GM23338 (cell line): ENCODE results near the gene EXOSC1. TPM values are rescaled to one million over a fixed set of nuclear protein-coding genes. Genes with fewer than 3 reads are reported as not detected.

ENCODE experiments used
- ATAC-seq: fragments of 200-7000 bp; cut with Tn5 transposase; 3 replicates; pipeline ENCODE4 v1.9.1; 2020
- DNase-seq: peaks from one replicate; pipeline ENCODE4 v3.0.0-alpha.2; 2015; ENCODE audit warnings: low spot score
- H2AFZ ChIP-seq: fragments of 200-600 bp; sonication (generic); 2 replicates; pipeline ENCODE4 v1.8.0; 2016; ENCODE audit warnings: antibody characterized with exemption, mild to moderate bottlenecking, moderate library complexity
- H3F3A ChIP-seq: fragments of 200-600 bp; sonication (generic); replicated peaks from 2 replicates; pipeline ENCODE4 v1.8.0; 2017; ENCODE audit warnings: antibody characterized with exemption, mixed run types, low read depth
- H3K27ac ChIP-seq: fragments of 200-600 bp; sonication (generic); 2 replicates; pipeline ENCODE4 v1.6.1; 2016; ENCODE audit warnings: low read depth
- H3K27me3 ChIP-seq: fragments of 200-600 bp; sonication (generic); 2 replicates; pipeline ENCODE4 v1.8.0; 2016; ENCODE audit warnings: mild to moderate bottlenecking, mixed run types, moderate library complexity; ENCODE audit not compliant: insufficient read depth
- H3K36me3 ChIP-seq: fragments of 200-600 bp; sonication (generic); 2 replicates; pipeline ENCODE4 v1.8.0; 2016; ENCODE audit warnings: mild to moderate bottlenecking; ENCODE audit not compliant: insufficient read depth
- H3K4me1 ChIP-seq: fragments of 200-600 bp; sonication (generic); 2 replicates; pipeline ENCODE4 v1.8.0; 2016; ENCODE audit warnings: mild to moderate bottlenecking, moderate library complexity; ENCODE audit not compliant: insufficient read depth
- H3K4me2 ChIP-seq: fragments of 200-600 bp; sonication (generic); 2 replicates; pipeline ENCODE4 v1.7.1; 2017; ENCODE audit warnings: mixed run types
- H3K4me3 ChIP-seq: fragments of 200-600 bp; sonication (generic); 2 replicates; pipeline ENCODE4 v1.6.1; 2016; ENCODE audit warnings: mixed run types
- H3K79me2 ChIP-seq: fragments of 200-600 bp; sonication (generic); replicated peaks from 2 replicates; pipeline ENCODE4 v1.8.0; 2017; ENCODE audit warnings: mild to moderate bottlenecking; ENCODE audit not compliant: insufficient read depth
- H3K9me2 ChIP-seq: fragments of 200-600 bp; sonication (generic); 2 replicates; pipeline ENCODE4 v1.8.0; 2017; ENCODE audit not compliant: insufficient read depth
- H4K20me1 ChIP-seq: fragments of 200-600 bp; sonication (generic); replicated peaks from 2 replicates; pipeline ENCODE4 v1.8.0; 2017; ENCODE audit warnings: mild to moderate bottlenecking; ENCODE audit not compliant: insufficient read depth
- H3K27ac Mint-ChIP-seq: 2 replicates; pipeline ENCODE4 v1.8.0; 2020; ENCODE audit warnings: inconsistent platforms, mild to moderate bottlenecking, moderate library complexity, mixed read lengths
- H3K27me3 Mint-ChIP-seq: 3 replicates; pipeline ENCODE4 v1.8.0; 2022; ENCODE audit warnings: low read depth, mild to moderate bottlenecking, moderate library complexity, mixed read lengths, inconsistent platforms; ENCODE audit not compliant: insufficient read depth, poor library complexity
- H3K36me3 Mint-ChIP-seq: 3 replicates; pipeline ENCODE4 v1.8.0; 2021; ENCODE audit warnings: low read depth, mild to moderate bottlenecking, inconsistent platforms, moderate library complexity, mixed read lengths
- H3K4me1 Mint-ChIP-seq: 3 replicates; pipeline ENCODE4 v1.8.0; 2020; ENCODE audit warnings: mild to moderate bottlenecking, inconsistent platforms, mixed read lengths
- H3K4me3 Mint-ChIP-seq: 3 replicates; pipeline ENCODE4 v1.8.0; 2021; ENCODE audit warnings: moderate library complexity, mild to moderate bottlenecking, inconsistent platforms, mixed read lengths
- H3K9me3 Mint-ChIP-seq: 3 replicates; pipeline ENCODE4 v1.8.0; 2020; ENCODE audit warnings: moderate library complexity, mild to moderate bottlenecking, inconsistent platforms, mixed read lengths
- CREB1 ChIP-seq: fragments of 250-450 bp; sonication (Bioruptor Pico); IDR thresholded peaks from 2 replicates; pipeline ENCODE4 v1.5.0; 2020; ENCODE audit warnings: low read depth, mild to moderate bottlenecking, moderate library complexity
- EZH2 ChIP-seq: fragments of 200-600 bp; sonication (generic); IDR thresholded peaks from one replicate; pipeline ENCODE4 v1.8.0; 2017; ENCODE audit warnings: antibody characterized with exemption, mild to moderate bottlenecking, low read depth; ENCODE audit not compliant: unreplicated experiment
- EZH2phosphoT487 ChIP-seq: fragments of 200-600 bp; sonication (generic); IDR thresholded peaks from one replicate; pipeline ENCODE4 v1.8.1; 2018; ENCODE audit warnings: antibody characterized with exemption; ENCODE audit not compliant: unreplicated experiment
- JUNB ChIP-seq: IDR thresholded peaks from one replicate; pipeline ENCODE4 v1.6.1; 2016; ENCODE audit warnings: antibody characterized with exemption; ENCODE audit not compliant: unreplicated experiment
- NANOG ChIP-seq: IDR thresholded peaks from 2 replicates; pipeline ENCODE4 v1.6.1; 2016; ENCODE audit warnings: antibody characterized with exemption, borderline replicate concordance
- POLR2AphosphoS5 ChIP-seq: IDR thresholded peaks from 2 replicates; pipeline ENCODE4 v1.6.1; 2016; ENCODE audit warnings: antibody characterized with exemption, low read depth
- STAT1 ChIP-seq: IDR thresholded peaks from one replicate; pipeline ENCODE4 v1.6.1; 2016; ENCODE audit warnings: antibody characterized with exemption; ENCODE audit not compliant: unreplicated experiment
- ZNF114 ChIP-seq: fragments of 250-450 bp; sonication (Bioruptor Pico); IDR thresholded peaks from 2 replicates; pipeline ENCODE4 v1.5.0; 2020; ENCODE audit warnings: mild to moderate bottlenecking, moderate library complexity
- ZNF331 ChIP-seq: fragments of 250-450 bp; sonication (Bioruptor Pico); IDR thresholded peaks from 2 replicates; pipeline ENCODE4 v1.5.0; 2020; ENCODE audit warnings: low read depth, mild to moderate bottlenecking, moderate library complexity
- polyA plus RNA-seq: library from polyadenylated mRNA; unstranded; fragments of >200 nt; fragmentation: Nextera tagmentation; extraction: Ambion mirVana; gene quantifications from 2 replicates; pipeline ENCODE4 v1.2.1, GENCODE V29; 2016
- total RNA-seq: library from RNA; depleted of rRNA; stranded (reverse); fragments of >200 nt; shearing (Covaris generic); gene quantifications from 2 replicates; pipeline ENCODE4 v1.2.3, GENCODE V29; 2014
- TF ChIP-seq, protein P1 (sequence below): IDR thresholded peaks from 2 replicates; pipeline ENCODE4 v1.6.1; 2016; ENCODE audit warnings: antibody characterized with exemption
- TF ChIP-seq, protein P2 (sequence below), 2 experiments: fragments of 200-600 bp in 1 of 2; sonication (generic) in 1 of 2; conservative IDR thresholded peaks; 2 replicates each; pipeline versions ENCODE4 v1.5.1 to v1.6.1; 2016 to 2017; ENCODE audit warnings: antibody characterized with exemption in 2 of 2, low read depth in 2 of 2, mild to moderate bottlenecking in 2 of 2, moderate library complexity in 1 of 2
- TF ChIP-seq, protein P3 (sequence below): fragments of 250-450 bp; sonication (Bioruptor Pico); IDR thresholded peaks from 2 replicates; pipeline ENCODE4 v1.5.0; 2020; ENCODE audit warnings: mild to moderate bottlenecking, moderate library complexity
- TF ChIP-seq, protein P4 (sequence below): IDR thresholded peaks from one replicate; pipeline ENCODE4 v1.6.1; 2018; ENCODE audit warnings: antibody characterized with exemption; ENCODE audit not compliant: unreplicated experiment

Gene EXOSC1
- total and polyA plus RNA-seq, 2 experiments from 2014 or later = 63.6 to 131 TPM

DNA sequence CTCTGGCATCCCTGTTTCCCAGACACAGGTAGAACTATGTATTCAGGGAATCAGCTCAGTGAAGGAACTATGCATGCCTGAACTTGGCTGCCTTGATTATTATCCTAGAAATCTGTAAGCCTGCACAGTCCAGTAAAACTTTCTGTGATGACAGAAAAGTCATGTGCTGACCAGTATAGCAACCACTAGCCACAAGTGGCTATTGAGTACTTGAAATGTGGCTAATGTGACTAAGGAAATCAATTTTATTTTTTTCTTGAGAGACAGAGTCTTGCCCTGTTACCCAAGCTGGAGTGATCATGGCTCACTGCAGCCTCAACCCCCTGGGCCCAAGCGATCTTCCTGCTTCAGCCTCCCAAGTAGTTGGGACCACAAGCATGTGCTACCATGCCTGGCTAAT lies 3.5 kb downstream of the EXOSC1 start:
- no peaks in the 10 kb centered on the region for H3K27me3 ChIP-seq
- no peak for ATAC-seq
- H3K27ac ChIP-seq = no peak overlapping the region

More for the DNA sequence above, 3.5 kb downstream of the EXOSC1 start:
- H3K27me3 Mint-ChIP-seq = peaks cover 3% of the 10 kb centered on the region
- H3K9me3 Mint-ChIP-seq = no peaks in the 10 kb centered on the region
- peaks cover 10% of the 10 kb centered on the region; the same call in 2 of the 3 replicates for H3K4me1 Mint-ChIP-seq
- Histone ChIP-seq H3K4me1 (peaks cover 7% of the 10 kb centered on the region), H3K36me3 (peaks cover 33% of the 10 kb centered on the region), H3K9me2 (no peaks in the 10 kb centered on the region), H3K4me3 (no peak overlapping the region), H4K20me1 (peaks cover 5% of the 10 kb centered on the region), H3F3A (0 out of 2 replicates have a peak, but pooled peaks cover 3% of the 10 kb centered on the region), H3K4me2 (no peak overlapping the region), H3K79me2 (peaks cover 29% of the 10 kb centered on the region), H2AFZ (no peak overlapping the region)
- DNase-seq = no peak
- TF ChIP-seq POLR2AphosphoS5 (no peak), ZNF331 (CRISPR knock-in tag) (no peak), ZNF114 (CRISPR knock-in tag) (no peak), EZH2phosphoT487 (no peak), STAT1 (no peak), EZH2 (no peak), JUNB (no peak), NANOG (no peak), CREB1 (CRISPR knock-in tag) (no peak)
- TF ChIP-seq, protein P1, sequence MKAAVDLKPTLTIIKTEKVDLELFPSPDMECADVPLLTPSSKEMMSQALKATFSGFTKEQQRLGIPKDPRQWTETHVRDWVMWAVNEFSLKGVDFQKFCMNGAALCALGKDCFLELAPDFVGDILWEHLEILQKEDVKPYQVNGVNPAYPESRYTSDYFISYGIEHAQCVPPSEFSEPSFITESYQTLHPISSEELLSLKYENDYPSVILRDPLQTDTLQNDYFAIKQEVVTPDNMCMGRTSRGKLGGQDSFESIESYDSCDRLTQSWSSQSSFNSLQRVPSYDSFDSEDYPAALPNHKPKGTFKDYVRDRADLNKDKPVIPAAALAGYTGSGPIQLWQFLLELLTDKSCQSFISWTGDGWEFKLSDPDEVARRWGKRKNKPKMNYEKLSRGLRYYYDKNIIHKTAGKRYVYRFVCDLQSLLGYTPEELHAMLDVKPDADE = no peak
- TF ChIP-seq, protein P2, sequence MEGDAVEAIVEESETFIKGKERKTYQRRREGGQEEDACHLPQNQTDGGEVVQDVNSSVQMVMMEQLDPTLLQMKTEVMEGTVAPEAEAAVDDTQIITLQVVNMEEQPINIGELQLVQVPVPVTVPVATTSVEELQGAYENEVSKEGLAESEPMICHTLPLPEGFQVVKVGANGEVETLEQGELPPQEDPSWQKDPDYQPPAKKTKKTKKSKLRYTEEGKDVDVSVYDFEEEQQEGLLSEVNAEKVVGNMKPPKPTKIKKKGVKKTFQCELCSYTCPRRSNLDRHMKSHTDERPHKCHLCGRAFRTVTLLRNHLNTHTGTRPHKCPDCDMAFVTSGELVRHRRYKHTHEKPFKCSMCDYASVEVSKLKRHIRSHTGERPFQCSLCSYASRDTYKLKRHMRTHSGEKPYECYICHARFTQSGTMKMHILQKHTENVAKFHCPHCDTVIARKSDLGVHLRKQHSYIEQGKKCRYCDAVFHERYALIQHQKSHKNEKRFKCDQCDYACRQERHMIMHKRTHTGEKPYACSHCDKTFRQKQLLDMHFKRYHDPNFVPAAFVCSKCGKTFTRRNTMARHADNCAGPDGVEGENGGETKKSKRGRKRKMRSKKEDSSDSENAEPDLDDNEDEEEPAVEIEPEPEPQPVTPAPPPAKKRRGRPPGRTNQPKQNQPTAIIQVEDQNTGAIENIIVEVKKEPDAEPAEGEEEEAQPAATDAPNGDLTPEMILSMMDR (conservative IDR thresholded peaks at IDR 0.05; ENCODE audit: low read depth in 2 of 2) = no peak
- TF ChIP-seq, protein P3, sequence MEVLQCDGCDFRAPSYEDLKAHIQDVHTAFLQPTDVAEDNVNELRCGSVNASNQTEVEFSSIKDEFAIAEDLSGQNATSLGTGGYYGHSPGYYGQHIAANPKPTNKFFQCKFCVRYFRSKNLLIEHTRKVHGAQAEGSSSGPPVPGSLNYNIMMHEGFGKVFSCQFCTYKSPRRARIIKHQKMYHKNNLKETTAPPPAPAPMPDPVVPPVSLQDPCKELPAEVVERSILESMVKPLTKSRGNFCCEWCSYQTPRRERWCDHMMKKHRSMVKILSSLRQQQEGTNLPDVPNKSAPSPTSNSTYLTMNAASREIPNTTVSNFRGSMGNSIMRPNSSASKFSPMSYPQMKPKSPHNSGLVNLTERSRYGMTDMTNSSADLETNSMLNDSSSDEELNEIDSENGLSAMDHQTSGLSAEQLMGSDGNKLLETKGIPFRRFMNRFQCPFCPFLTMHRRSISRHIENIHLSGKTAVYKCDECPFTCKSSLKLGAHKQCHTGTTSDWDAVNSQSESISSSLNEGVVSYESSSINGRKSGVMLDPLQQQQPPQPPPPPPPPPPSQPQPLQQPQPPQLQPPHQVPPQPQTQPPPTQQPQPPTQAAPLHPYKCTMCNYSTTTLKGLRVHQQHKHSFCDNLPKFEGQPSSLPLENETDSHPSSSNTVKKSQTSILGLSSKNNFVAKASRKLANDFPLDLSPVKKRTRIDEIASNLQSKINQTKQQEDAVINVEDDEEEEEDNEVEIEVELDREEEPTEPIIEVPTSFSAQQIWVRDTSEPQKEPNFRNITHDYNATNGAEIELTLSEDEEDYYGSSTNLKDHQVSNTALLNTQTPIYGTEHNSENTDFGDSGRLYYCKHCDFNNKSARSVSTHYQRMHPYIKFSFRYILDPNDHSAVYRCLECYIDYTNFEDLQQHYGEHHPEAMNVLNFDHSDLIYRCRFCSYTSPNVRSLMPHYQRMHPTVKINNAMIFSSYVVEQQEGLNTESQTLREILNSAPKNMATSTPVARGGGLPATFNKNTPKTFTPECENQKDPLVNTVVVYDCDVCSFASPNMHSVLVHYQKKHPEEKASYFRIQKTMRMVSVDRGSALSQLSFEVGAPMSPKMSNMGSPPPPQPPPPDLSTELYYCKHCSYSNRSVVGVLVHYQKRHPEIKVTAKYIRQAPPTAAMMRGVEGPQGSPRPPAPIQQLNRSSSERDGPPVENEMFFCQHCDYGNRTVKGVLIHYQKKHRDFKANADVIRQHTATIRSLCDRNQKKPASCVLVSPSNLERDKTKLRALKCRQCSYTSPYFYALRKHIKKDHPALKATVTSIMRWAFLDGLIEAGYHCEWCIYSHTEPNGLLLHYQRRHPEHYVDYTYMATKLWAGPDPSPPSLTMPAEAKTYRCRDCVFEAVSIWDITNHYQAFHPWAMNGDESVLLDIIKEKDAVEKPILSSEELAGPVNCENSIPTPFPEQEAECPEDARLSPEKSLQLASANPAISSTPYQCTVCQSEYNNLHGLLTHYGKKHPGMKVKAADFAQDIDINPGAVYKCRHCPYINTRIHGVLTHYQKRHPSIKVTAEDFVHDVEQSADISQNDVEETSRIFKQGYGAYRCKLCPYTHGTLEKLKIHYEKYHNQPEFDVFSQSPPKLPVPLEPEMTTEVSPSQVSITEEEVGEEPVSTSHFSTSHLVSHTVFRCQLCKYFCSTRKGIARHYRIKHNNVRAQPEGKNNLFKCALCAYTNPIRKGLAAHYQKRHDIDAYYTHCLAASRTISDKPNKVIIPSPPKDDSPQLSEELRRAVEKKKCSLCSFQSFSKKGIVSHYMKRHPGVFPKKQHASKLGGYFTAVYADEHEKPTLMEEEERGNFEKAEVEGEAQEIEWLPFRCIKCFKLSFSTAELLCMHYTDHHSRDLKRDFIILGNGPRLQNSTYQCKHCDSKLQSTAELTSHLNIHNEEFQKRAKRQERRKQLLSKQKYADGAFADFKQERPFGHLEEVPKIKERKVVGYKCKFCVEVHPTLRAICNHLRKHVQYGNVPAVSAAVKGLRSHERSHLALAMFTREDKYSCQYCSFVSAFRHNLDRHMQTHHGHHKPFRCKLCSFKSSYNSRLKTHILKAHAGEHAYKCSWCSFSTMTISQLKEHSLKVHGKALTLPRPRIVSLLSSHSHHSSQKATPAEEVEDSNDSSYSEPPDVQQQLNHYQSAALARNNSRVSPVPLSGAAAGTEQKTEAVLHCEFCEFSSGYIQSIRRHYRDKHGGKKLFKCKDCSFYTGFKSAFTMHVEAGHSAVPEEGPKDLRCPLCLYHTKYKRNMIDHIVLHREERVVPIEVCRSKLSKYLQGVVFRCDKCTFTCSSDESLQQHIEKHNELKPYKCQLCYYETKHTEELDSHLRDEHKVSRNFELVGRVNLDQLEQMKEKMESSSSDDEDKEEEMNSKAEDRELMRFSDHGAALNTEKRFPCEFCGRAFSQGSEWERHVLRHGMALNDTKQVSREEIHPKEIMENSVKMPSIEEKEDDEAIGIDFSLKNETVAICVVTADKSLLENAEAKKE (CRISPR knock-in tag) = no peak
- TF ChIP-seq, protein P4, sequence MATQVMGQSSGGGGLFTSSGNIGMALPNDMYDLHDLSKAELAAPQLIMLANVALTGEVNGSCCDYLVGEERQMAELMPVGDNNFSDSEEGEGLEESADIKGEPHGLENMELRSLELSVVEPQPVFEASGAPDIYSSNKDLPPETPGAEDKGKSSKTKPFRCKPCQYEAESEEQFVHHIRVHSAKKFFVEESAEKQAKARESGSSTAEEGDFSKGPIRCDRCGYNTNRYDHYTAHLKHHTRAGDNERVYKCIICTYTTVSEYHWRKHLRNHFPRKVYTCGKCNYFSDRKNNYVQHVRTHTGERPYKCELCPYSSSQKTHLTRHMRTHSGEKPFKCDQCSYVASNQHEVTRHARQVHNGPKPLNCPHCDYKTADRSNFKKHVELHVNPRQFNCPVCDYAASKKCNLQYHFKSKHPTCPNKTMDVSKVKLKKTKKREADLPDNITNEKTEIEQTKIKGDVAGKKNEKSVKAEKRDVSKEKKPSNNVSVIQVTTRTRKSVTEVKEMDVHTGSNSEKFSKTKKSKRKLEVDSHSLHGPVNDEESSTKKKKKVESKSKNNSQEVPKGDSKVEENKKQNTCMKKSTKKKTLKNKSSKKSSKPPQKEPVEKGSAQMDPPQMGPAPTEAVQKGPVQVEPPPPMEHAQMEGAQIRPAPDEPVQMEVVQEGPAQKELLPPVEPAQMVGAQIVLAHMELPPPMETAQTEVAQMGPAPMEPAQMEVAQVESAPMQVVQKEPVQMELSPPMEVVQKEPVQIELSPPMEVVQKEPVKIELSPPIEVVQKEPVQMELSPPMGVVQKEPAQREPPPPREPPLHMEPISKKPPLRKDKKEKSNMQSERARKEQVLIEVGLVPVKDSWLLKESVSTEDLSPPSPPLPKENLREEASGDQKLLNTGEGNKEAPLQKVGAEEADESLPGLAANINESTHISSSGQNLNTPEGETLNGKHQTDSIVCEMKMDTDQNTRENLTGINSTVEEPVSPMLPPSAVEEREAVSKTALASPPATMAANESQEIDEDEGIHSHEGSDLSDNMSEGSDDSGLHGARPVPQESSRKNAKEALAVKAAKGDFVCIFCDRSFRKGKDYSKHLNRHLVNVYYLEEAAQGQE = no peak
- H3K4me3 Mint-ChIP-seq = no peak overlapping the region
- H3K36me3 Mint-ChIP-seq = peaks cover 57% of the 10 kb centered on the region
- no peak overlapping the region for H3K27ac Mint-ChIP-seq
